Measurements from ENCODE around the gene NUP188. TPM values are rescaled to one million over a fixed set of nuclear protein-coding genes. Genes with fewer than 3 reads are reported as not detected.
A peak's percentile ranks its signal among the peaks of the same experiment; 100 is the strongest.

Gene NUP188
- total RNA-seq, 1 donor = 30.0 TPM

DNA sequence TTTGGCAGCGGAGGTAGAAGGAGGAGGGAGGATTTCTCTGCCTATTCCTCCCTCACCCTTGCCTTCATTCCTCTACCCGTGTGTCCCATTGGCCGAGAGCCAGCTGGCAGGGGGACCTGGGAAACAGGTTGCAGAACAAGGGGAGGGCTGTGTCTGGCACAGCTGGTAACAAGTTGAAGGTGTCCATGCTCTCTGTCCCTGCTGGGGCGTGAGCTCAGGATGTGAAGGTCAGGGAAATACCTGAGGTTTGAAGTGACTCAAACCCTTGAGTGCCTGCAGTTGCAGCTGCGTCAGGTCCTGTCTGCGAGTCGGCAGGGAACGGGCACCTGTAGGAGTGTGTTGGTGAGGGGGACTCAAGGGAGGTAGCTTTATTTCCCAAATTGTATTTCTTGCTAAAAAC is 105.1 kb downstream of the NUP188 start:
- no peak overlapping the region for H3K4me2 ChIP-seq (ENCODE audit: insufficient read depth, low read length)
- H3K79me2 ChIP-seq (ENCODE audit: insufficient read depth, low read length) = no peaks in the 10 kb centered on the region
- H3K27ac ChIP-seq (ENCODE audit: low read depth, low read length) = no peak overlapping the region
- H3K27me3 ChIP-seq (ENCODE audit: insufficient read depth, low read length) = no peaks in the 10 kb centered on the region
- no peak overlapping the region for H3K4me3 ChIP-seq (ENCODE audit: insufficient read depth, low read length)
- no peaks in the 10 kb centered on the region for H3K4me1 ChIP-seq (ENCODE audit: insufficient read depth, low read length)
- no peaks in the 10 kb centered on the region for H3K9me3 ChIP-seq (ENCODE audit: low read depth, low read length)
- H2AFZ ChIP-seq (ENCODE audit: low read length) = no peak overlapping the region
- peaks cover 26% of the 10 kb centered on the region for H3K36me3 ChIP-seq (ENCODE audit: insufficient read depth, low read length)
- TF ChIP-seq, protein P1, sequence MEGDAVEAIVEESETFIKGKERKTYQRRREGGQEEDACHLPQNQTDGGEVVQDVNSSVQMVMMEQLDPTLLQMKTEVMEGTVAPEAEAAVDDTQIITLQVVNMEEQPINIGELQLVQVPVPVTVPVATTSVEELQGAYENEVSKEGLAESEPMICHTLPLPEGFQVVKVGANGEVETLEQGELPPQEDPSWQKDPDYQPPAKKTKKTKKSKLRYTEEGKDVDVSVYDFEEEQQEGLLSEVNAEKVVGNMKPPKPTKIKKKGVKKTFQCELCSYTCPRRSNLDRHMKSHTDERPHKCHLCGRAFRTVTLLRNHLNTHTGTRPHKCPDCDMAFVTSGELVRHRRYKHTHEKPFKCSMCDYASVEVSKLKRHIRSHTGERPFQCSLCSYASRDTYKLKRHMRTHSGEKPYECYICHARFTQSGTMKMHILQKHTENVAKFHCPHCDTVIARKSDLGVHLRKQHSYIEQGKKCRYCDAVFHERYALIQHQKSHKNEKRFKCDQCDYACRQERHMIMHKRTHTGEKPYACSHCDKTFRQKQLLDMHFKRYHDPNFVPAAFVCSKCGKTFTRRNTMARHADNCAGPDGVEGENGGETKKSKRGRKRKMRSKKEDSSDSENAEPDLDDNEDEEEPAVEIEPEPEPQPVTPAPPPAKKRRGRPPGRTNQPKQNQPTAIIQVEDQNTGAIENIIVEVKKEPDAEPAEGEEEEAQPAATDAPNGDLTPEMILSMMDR (IDR thresholded peaks at IDR 0.05; ENCODE audit: extremely low read depth, low read depth, low read length) = no peak
- DNase-seq (ENCODE audit: insufficient read length, low spot score, missing footprints) = peak; percentile 39
- H4K20me1 ChIP-seq (ENCODE audit: insufficient read depth, low read length) = no peaks in the 10 kb centered on the region

DNA sequence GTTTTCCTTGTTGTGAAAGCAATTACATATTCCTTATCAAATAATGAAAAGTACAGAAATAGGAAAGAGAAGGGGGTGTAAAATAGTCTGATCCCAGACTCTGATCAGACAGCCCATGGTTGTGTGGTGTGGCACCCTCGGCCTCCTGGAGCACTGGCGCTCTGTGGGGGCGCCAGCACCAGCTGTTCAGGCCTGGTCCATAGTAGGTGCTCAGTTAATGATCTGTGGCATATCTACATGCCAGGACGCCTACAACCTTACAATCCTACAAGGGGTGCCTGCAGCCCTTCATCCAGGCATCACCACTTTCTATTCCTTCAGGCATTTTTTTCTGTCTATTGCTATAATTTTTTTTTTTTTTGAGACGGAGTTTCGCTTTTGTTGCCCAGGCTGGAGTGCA is 105.5 kb downstream of the NUP188 start:
- Histone ChIP-seq H3K79me2 (ENCODE audit: insufficient read depth, low read length) (no peaks in the 10 kb centered on the region), H3K9me3 (ENCODE audit: low read depth, low read length) (no peaks in the 10 kb centered on the region), H3K27me3 (ENCODE audit: insufficient read depth, low read length) (no peaks in the 10 kb centered on the region), H3K27ac (ENCODE audit: low read depth, low read length) (no peak overlapping the region), H4K20me1 (ENCODE audit: insufficient read depth, low read length) (no peaks in the 10 kb centered on the region), H3K4me2 (ENCODE audit: insufficient read depth, low read length) (no peak overlapping the region), H3K36me3 (ENCODE audit: insufficient read depth, low read length) (peaks cover 25% of the 10 kb centered on the region), H3K4me1 (ENCODE audit: insufficient read depth, low read length) (peaks cover 3% of the 10 kb centered on the region), H2AFZ (ENCODE audit: low read length) (no peak overlapping the region), H3K4me3 (ENCODE audit: insufficient read depth, low read length) (no peak overlapping the region)
- DNase-seq (ENCODE audit: insufficient read length, low spot score, missing footprints) = peak; percentile 43
- TF ChIP-seq, protein P1 (IDR thresholded peaks at IDR 0.05; ENCODE audit: extremely low read depth, low read depth, low read length) = no peak

DNA sequence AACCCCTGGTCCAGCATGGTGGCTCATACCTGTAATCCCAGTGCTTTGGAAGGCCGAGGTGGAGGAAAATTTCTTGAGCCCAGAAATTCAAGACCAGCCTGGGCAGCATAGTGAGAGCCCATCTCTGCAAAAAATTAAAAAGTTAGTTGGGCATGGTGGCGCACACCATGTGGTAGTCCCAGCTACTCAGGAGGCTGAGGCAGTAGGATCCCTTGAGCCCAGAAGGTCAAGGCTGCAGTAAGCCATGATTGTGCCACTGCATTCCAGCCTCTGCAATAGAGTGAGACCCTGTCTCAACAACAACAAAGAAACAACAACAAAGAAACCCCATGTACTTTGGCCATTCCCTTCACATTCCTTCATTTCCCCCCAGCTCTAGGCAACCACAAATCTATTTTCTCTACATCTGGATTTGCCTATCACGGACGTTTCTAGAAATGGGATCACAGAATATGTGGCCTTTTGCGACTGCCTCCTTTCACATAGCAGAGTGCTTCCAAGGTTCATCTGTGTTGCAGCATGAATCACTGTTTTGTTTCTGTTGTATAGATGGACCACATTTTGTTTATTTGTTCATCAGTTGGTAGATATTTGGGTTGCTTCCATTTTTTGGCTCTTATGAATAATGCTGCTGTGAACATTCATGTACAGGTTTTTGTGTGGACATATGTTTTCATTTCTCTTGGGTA is 106.8 kb downstream of the NUP188 start:
- H3K4me2 ChIP-seq (ENCODE audit: insufficient read depth, low read length) = no peak overlapping the region
- H3K4me3 ChIP-seq (ENCODE audit: insufficient read depth, low read length) = no peak overlapping the region
- TF ChIP-seq, protein P1 (IDR thresholded peaks at IDR 0.05; ENCODE audit: extremely low read depth, low read depth, low read length) = no peak
- H3K79me2 ChIP-seq (ENCODE audit: insufficient read depth, low read length) = no peaks in the 10 kb centered on the region
- no peak overlapping the region for H3K27ac ChIP-seq (ENCODE audit: low read depth, low read length)
- DNase-seq (ENCODE audit: insufficient read length, low spot score, missing footprints) = no peak
- H3K9me3 ChIP-seq (ENCODE audit: low read depth, low read length) = no peaks in the 10 kb centered on the region
- no peaks in the 10 kb centered on the region for H3K27me3 ChIP-seq (ENCODE audit: insufficient read depth, low read length)
- H3K36me3 ChIP-seq (ENCODE audit: insufficient read depth, low read length) = peaks cover 15% of the 10 kb centered on the region
- no peak overlapping the region for H2AFZ ChIP-seq (ENCODE audit: low read length)
- H3K4me1 ChIP-seq (ENCODE audit: insufficient read depth, low read length) = peaks cover 12% of the 10 kb centered on the region
- peaks cover 4% of the 10 kb centered on the region for H4K20me1 ChIP-seq (ENCODE audit: insufficient read depth, low read length)

Other genes with a start within 250 kb of the NUP188 start
- 3.5 and 4.3 TPM in 2 replicates for gene PKN3, start 245.2 kb upstream of the NUP188 start, total RNA-seq
- 32.7 and 35.1 TPM in 2 replicates for gene ZDHHC12, start 223.6 kb upstream of the NUP188 start, total RNA-seq
- 26.4 and 27.1 TPM in 2 replicates for gene ZER1, start 175.8 kb upstream of the NUP188 start, total RNA-seq
- 17.0 and 18.6 TPM in 2 replicates for gene TBC1D13, start 160.4 kb upstream of the NUP188 start, total RNA-seq
- gene ENDOG, start 129.2 kb upstream of the NUP188 start, total RNA-seq = 17.4 and 18.0 TPM in 2 replicates
- gene SPOUT1, start 117.9 kb upstream of the NUP188 start, total RNA-seq = 10.1 and 10.3 TPM in 2 replicates
- 3.3 and 4.7 TPM in 2 replicates for gene KYAT1, start 65.7 kb upstream of the NUP188 start, total RNA-seq
- 38.0 and 39.8 TPM in 2 replicates for gene LRRC8A, start 65.6 kb upstream of the NUP188 start, total RNA-seq
- gene PHYHD1, start 26.7 kb upstream of the NUP188 start, total RNA-seq = 7.6 and 8.0 TPM in 2 replicates
- 28.6 and 29.5 TPM in 2 replicates for gene DOLK, start 96 bp upstream of the NUP188 start, total RNA-seq
- gene SH3GLB2, start 80.6 kb downstream of the NUP188 start, total RNA-seq = 37.3 and 38.6 TPM in 2 replicates
- 21.2 and 22.4 TPM in 2 replicates for gene MIGA2, start 88.9 kb downstream of the NUP188 start, total RNA-seq
- gene DOLPP1, start 133.4 kb downstream of the NUP188 start, total RNA-seq = 10.3 and 10.5 TPM in 2 replicates
- gene CRAT, start 163.1 kb downstream of the NUP188 start, total RNA-seq = 64.8 and 79.6 TPM in 2 replicates
- gene PTPA, start 163.7 kb downstream of the NUP188 start, total RNA-seq = 64.8 and 73.5 TPM in 2 replicates
- gene IER5L, start 230.6 kb downstream of the NUP188 start, total RNA-seq = 86.1 and 104 TPM in 2 replicates

All from osteoblast (primary cell).